GM04504 (cell line): ENCODE results near the gene CDK2AP2.
"Not testable (repeated sequence)": the region's sequence is repeated elsewhere in the genome, so short reads cannot be mapped to it uniquely, and the experiment has no call there.

Experiments
- DNase-seq: peaks from one replicate; pipeline ENCODE4 v3.0.0-alpha.2; 2012; ENCODE audit warnings: low read depth

Gene CDK2AP2

GRCh38 chr11:67523556-67524479 lies 15.9 kb upstream of the CDK2AP2 start:
- DNase-seq: no peak

GRCh38 chr11:67522844-67523555 lies 15.0 kb upstream of the CDK2AP2 start, which contains the start of gene CABP2:
Gene CABP2 (minus strand): TSS chr11:67523446. CDS start chr11:67523326, 120 bp downstream.
- no peak for DNase-seq

- DNase-seq: no peak
These were observed 14.4 kb upstream of the CDK2AP2 start for GRCh38 chr11:67522338-67522737.

- DNase-seq: no peak
These were observed 14.0 kb upstream of the CDK2AP2 start for GRCh38 chr11:67521924-67522323.

GRCh38 chr11:67520856-67521824 lies 13.2 kb upstream of the CDK2AP2 start:
- DNase-seq: no peak

- DNase-seq: no peak
These were observed 11.8 kb upstream of the CDK2AP2 start for GRCh38 chr11:67519726-67520125.

- DNase-seq: no peak
These were observed 10.0 kb upstream of the CDK2AP2 start for GRCh38 chr11:67517784-67518552.

- no peak for DNase-seq
These were observed 8.8 kb upstream of the CDK2AP2 start for GRCh38 chr11:67516806-67517205.

- DNase-seq: no peak
These were observed 6.2 kb upstream of the CDK2AP2 start for GRCh38 chr11:67514116-67514515.

GRCh38 chr11:67511558-67511957 lies 3.6 kb upstream of the CDK2AP2 start:
- not testable (repeated sequence) for DNase-seq

GRCh38 chr11:67510023-67510345 lies 2.0 kb upstream of the CDK2AP2 start:
- no peak for DNase-seq

- DNase-seq: peak; percentile 91
These were observed 642 bp upstream of the CDK2AP2 start for GRCh38 chr11:67508486-67509121.

GRCh38 chr11:67507242-67507863 lies 609 bp downstream of the CDK2AP2 start:
- DNase-seq: no peak

GRCh38 chr11:67506426-67507051 lies 1.4 kb downstream of the CDK2AP2 start:
- DNase-seq: no peak

- peak; percentile 71 for DNase-seq
These were observed 2.2 kb downstream of the CDK2AP2 start for GRCh38 chr11:67505605-67506396.

GRCh38 chr11:67504950-67505581 lies 2.9 kb downstream of the CDK2AP2 start, which contains the start of gene PITPNM1:
Gene PITPNM1 (minus strand): TSS chr11:67505363. CDS start chr11:67504180, 1,183 bp downstream.
- DNase-seq: no peak

- no peak for DNase-seq
These were observed 3.7 kb downstream of the CDK2AP2 start for GRCh38 chr11:67504005-67504949.
